ENCODE results near the gene BPGM. TPM values are rescaled to one million over a fixed set of nuclear protein-coding genes. Genes with fewer than 3 reads are reported as not detected.

Gene BPGM
- total RNA-seq, 1 donor from 2014 or later: 23.7 TPM

- intact Hi-C loops (cut with micrococcal nuclease): no loop called here
Observed at GRCh38 chr7:134712196-134712595, 65.5 kb downstream of the BPGM start.

GRCh38 chr7:134714470-134715205 is 68.0 kb downstream of the BPGM start:
- intact Hi-C loops (cut with micrococcal nuclease): no loop called here

- intact Hi-C loops (cut with micrococcal nuclease): no loop called here
Observed at GRCh38 chr7:134718211-134718875, 71.7 kb downstream of the BPGM start.

- intact Hi-C loops (cut with micrococcal nuclease): no loop called here
Observed at GRCh38 chr7:134720091-134720935, 73.7 kb downstream of the BPGM start.

GRCh38 chr7:134721171-134721570 is 74.5 kb downstream of the BPGM start:
- intact Hi-C loops (cut with micrococcal nuclease): no loop called here

GRCh38 chr7:134722786-134723322 is 76.2 kb downstream of the BPGM start:
- intact Hi-C loops (cut with micrococcal nuclease): no loop called here

- intact Hi-C loops (cut with micrococcal nuclease): loop anchor here (1.0 to 2.0 kb wide), 2 partner anchors 27 to 230 kb away; no protein-coding TSS in a partner anchor
Observed at GRCh38 chr7:134723892-134724291, 77.2 kb downstream of the BPGM start.

- intact Hi-C loops (cut with micrococcal nuclease): loop anchor here (1.0 to 2.0 kb wide), 2 partner anchors 26 to 230 kb away; no protein-coding TSS in a partner anchor
Observed at GRCh38 chr7:134724606-134725005, 78.0 kb downstream of the BPGM start.

- intact Hi-C loops (cut with micrococcal nuclease): no loop called here
Observed at GRCh38 chr7:134726581-134726980, 79.9 kb downstream of the BPGM start.

- intact Hi-C loops (cut with micrococcal nuclease): no loop called here
Observed at GRCh38 chr7:134727711-134728110, 81.1 kb downstream of the BPGM start.

Other genes starting within 250 kb of the BPGM start
- 104 and 107 TPM in 2 replicates for gene AKR1B1, start 187.8 kb upstream of the BPGM start, total RNA-seq
- not detected in 2 replicates for gene AKR1B10, start 119.3 kb upstream of the BPGM start, total RNA-seq
- gene AKR1B15, start 97.7 kb upstream of the BPGM start, total RNA-seq: not detected in 2 replicates
- 1.0 and 1.3 TPM in 2 replicates for gene CALD1, start 132.8 kb downstream of the BPGM start, total RNA-seq